GM12801 (cell line): ENCODE results near the gene SMIM7.

Source experiments
- TF ChIP-seq, protein P1 (sequence below): IDR thresholded peaks from one replicate; pipeline ENCODE4 v1.5.1; 2011; ENCODE audit warnings: control low read depth; ENCODE audit not compliant: insufficient read length; ENCODE audit errors: extremely low read depth

SMIM7 gene

DNA sequence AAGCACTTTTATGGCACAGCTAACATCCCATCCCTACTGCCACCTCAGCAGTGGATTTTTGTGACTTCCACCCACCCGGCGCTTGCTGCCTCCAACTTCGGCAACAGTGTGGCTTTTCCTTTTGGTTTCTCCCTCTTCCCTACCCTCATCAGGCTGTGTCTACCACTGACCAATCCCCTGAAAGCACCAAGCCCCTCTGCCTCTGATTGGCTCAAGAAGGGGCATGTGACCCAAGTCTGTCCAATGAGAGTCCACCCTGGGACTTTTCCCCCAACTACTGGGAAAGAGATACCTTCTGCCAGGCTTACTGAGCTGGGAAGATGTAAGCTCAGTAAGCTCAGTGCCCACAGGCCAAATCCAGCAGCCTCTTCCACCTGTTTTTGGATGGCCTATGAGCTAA lies 5.8 kb downstream of the SMIM7 start:
- TF ChIP-seq, protein P1, sequence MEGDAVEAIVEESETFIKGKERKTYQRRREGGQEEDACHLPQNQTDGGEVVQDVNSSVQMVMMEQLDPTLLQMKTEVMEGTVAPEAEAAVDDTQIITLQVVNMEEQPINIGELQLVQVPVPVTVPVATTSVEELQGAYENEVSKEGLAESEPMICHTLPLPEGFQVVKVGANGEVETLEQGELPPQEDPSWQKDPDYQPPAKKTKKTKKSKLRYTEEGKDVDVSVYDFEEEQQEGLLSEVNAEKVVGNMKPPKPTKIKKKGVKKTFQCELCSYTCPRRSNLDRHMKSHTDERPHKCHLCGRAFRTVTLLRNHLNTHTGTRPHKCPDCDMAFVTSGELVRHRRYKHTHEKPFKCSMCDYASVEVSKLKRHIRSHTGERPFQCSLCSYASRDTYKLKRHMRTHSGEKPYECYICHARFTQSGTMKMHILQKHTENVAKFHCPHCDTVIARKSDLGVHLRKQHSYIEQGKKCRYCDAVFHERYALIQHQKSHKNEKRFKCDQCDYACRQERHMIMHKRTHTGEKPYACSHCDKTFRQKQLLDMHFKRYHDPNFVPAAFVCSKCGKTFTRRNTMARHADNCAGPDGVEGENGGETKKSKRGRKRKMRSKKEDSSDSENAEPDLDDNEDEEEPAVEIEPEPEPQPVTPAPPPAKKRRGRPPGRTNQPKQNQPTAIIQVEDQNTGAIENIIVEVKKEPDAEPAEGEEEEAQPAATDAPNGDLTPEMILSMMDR: no peak

DNA sequence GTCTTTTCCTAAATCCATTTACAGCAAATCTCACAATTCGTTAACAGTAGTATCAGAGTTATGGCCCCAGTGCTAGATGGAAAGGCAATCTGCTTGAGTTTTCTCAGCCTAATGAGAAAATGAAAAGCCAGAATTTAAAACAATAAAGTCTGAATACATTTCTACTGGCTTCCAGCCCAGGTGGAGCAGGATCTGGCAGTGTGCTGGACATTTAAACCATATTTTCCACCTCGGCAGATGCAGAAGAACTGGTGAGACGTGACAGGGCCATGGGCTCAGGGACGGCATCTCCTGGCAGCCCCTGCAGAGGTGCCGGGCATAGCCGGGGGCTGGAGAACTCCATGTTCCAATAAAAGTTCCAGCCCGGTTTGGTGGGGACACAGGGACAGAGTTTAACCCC lies 7.1 kb downstream of the SMIM7 start:
- TF ChIP-seq, protein P1: no peak

DNA sequence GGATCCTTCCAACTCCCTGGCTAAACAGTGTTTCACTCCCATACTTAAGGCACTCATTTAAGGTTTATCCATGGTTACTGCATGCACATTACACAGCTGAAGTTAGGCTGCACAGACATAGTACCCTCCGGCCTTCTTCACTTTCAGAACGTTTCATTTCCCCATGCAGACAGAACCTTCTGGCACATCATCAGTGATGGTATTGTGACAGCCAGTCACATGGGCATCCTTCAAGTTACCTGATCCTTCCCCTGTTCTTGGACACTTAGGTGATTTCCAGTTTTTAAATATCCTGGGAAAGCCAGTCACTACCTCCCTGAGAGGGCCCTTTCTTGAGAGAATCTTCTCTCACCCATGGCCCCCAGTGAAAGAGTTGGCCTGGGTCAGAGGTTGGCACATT lies 9.1 kb downstream of the SMIM7 start:
- TF ChIP-seq, protein P1: no peak

DNA sequence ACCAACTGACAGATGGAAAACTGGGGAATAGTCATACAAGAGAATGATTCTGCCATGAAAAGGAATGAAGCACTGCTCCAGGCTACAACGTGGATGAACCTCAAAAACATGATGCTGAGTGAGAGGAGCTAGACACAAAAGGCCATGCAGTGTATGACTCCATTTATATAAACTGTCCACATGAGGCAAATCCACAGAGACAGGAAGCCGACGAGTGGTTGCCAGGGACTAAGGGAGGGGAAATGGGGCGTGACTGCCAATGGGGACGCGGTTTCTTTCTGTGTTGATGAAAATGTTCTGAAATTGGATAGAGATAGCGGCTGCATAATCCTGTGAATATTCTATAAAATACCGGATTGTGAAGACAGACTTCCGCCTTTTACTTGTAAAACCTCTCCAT lies 10.2 kb downstream of the SMIM7 start:
- TF ChIP-seq, protein P1: no peak

DNA sequence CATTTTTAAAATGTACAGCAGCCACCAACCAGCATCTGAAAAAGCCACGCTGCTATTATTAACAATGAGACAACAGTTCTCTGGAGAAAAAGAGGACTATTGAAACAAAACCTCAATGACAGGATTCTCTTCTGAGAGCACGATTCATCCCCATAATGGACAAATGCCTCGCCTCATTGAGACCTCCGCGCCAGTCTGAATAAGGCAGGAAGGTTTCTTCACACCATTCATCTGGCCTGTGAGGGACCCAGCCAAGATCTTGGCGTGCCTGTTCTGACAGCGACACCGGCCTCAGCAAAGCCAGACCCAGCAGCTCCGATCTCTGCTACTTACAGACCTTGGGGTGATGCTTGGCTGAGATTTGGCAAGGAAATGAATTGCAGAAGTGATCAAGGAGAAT lies 14.8 kb downstream of the SMIM7 start:
- TF ChIP-seq, protein P1: no peak

DNA sequence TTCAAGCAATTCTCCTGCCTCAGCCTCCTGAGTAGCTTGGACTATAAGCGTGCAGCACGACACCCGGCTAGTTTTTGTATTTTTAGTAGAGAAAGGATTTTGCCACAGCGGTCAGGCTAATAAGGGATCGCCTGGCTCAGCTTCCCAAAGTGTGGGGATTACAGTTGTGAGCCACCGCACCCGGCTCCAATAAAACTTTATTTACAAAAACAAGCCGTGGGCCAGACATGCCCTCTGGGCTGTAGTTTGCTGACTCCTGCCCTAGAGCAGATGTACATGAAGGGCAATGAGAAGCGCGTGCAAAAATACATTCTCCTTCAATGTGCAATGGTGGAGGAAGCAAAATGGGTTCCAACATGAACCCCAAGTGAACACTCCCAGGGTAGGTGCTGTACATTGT lies 18.2 kb downstream of the SMIM7 start:
- TF ChIP-seq, protein P1: no peak

DNA sequence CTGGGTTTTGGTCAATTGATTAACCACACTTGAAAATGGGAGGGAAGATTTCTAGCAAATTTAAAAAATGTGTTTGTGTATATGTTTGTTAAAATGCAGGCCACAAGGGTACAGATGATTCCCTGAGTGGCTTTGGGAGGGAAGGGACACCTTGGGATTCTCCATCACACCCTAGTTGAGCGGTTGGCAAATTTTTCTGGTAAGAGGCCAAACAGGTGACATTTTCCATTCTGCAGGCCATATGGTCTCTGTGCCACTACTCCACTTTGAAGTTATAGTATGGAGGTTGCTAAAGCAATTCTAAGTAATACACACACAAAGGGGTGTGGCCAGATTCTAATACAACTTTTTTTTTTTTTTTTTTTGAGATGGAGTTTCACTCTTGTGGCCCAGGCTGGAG lies 19.0 kb downstream of the SMIM7 start:
- TF ChIP-seq, protein P1: no peak

DNA sequence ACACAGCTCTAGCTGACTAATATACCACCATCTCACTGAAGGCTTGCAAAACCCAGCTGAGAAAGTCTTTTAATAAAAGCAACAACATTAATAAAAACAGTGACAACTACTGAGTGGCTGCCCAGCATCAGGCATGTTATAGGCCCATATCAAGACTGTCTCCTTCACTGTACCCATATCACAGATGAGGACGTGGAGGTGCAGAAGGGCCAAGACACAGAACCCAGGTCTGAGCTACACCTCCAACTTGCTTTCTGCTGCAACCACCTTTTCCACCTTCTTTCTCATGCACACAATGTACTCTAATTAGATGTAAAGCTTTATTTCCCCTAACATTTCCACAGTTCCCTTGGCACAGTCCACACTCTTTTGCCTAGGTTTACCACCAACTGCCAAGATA lies 21.3 kb downstream of the SMIM7 start:
- TF ChIP-seq, protein P1: no peak
